Measurements from ENCODE around the gene NET1. TPM values are rescaled to one million over a fixed set of nuclear protein-coding genes. Genes with fewer than 3 reads are reported as not detected.

The NET1 gene
- total RNA-seq, 4 donors from 2014 or later: 90.0 to 311 (median 289) TPM

GRCh38 chr10:5492322-5492855 lies 80.0 kb downstream of the NET1 start:
- DNase-seq: no peak
- TF ChIP-seq CTCF (IDR thresholded peaks at IDR 0.05) (no peak), POLR2AphosphoS5 (IDR thresholded peaks at IDR 0.05) (no peak), POLR2A (IDR thresholded peaks at IDR 0.05) (no peak), EP300 (IDR thresholded peaks at IDR 0.05; ENCODE audit: low read depth) (no peak)
- Histone ChIP-seq H3K4me1 (peaks cover 0 to 13% (median 6%) of the 10 kb centered on the region in 4 donors), H3K27ac (no peak overlapping the region), H3K4me3 (no peak overlapping the region), H3K9me3 (no peaks in the 10 kb centered on the region), H3K27me3 (no peaks in the 10 kb centered on the region), H3K36me3 (no peaks in the 10 kb centered on the region)
- intact Hi-C loops (cut with DNase I; ENCODE audit: low total_unique reads) (no loop called here), in situ Hi-C loops (cut with MboI; ENCODE audit: low pct_ligation_motif_present in 1 of 4, low pct_unique_long_range_greater_than_20kb in 1 of 4, low sequenced_read_pairs in 3 of 4) (no loop called here)
- WGBS, 2 donors (ENCODE audit: low coverage in 1 of 2): 63 to 81% methylated on average over 1 to 4 of the region's 4 CpGs

GRCh38 chr10:5492929-5493576 lies 80.7 kb downstream of the NET1 start:
- intact Hi-C loops (cut with DNase I; ENCODE audit: low total_unique reads): no loop called here
- H3K4me1 ChIP-seq: peaks cover 0 to 8% (median 5%) of the 10 kb centered on the region in 4 donors
- H3K27ac ChIP-seq: no peak overlapping the region
- no peaks in the 10 kb centered on the region for H3K27me3 ChIP-seq
- no peak overlapping the region for H3K4me3 ChIP-seq
- in situ Hi-C loops (cut with MboI; ENCODE audit: low pct_ligation_motif_present in 1 of 4, low pct_unique_long_range_greater_than_20kb in 1 of 4, low sequenced_read_pairs in 3 of 4): no loop called here
- no peak for DNase-seq
- TF ChIP-seq POLR2A (IDR thresholded peaks at IDR 0.05) (no peak), POLR2AphosphoS5 (IDR thresholded peaks at IDR 0.05) (no peak), CTCF (IDR thresholded peaks at IDR 0.05) (no peak)
- WGBS, 2 donors (ENCODE audit: low coverage in 1 of 2): 91 to 100% methylated on average over 1 to 12 of the region's 13 CpGs
- no peaks in the 10 kb centered on the region for H3K9me3 ChIP-seq
- H3K36me3 ChIP-seq: no peaks in the 10 kb centered on the region

- peaks cover 0 to 5% (median 2%) of the 10 kb centered on the region in 4 donors for H3K4me1 ChIP-seq
- 48 to 55% methylated on average over 2 to 3 of the region's 3 CpGs for WGBS, 2 donors (ENCODE audit: low coverage in 1 of 2)
- no peak overlapping the region for H3K4me3 ChIP-seq
- H3K27me3 ChIP-seq: no peaks in the 10 kb centered on the region
- TF ChIP-seq POLR2A (IDR thresholded peaks at IDR 0.05): no peak
- no peak for TF ChIP-seq CTCF (IDR thresholded peaks at IDR 0.05)
- no peak for TF ChIP-seq EP300 (IDR thresholded peaks at IDR 0.05; ENCODE audit: low read depth)
- intact Hi-C loops (cut with DNase I; ENCODE audit: low total_unique reads) (no loop called here), in situ Hi-C loops (cut with MboI; ENCODE audit: low pct_ligation_motif_present in 1 of 4, low pct_unique_long_range_greater_than_20kb in 1 of 4, low sequenced_read_pairs in 3 of 4) (no loop called here)
- H3K36me3 ChIP-seq: no peaks in the 10 kb centered on the region
- DNase-seq: no peak
- no peaks in the 10 kb centered on the region for H3K9me3 ChIP-seq
- no peak overlapping the region for H3K27ac ChIP-seq
Observed at GRCh38 chr10:5493691-5494090, 81.3 kb downstream of the NET1 start.

GRCh38 chr10:5494611-5495010 lies 82.3 kb downstream of the NET1 start:
- intact Hi-C loops (cut with DNase I; ENCODE audit: low total_unique reads) (no loop called here), in situ Hi-C loops (cut with MboI; ENCODE audit: low pct_ligation_motif_present in 1 of 4, low pct_unique_long_range_greater_than_20kb in 1 of 4, low sequenced_read_pairs in 3 of 4) (no loop called here)
- H3K4me3 ChIP-seq: no peak overlapping the region
- WGBS, 2 donors (ENCODE audit: low coverage in 1 of 2): 81 to 87% methylated on average over 5 to 8 of the region's 8 CpGs
- H3K36me3 ChIP-seq: no peaks in the 10 kb centered on the region
- no peak for TF ChIP-seq CTCF (IDR thresholded peaks at IDR 0.05)
- TF ChIP-seq EP300 (IDR thresholded peaks at IDR 0.05; ENCODE audit: low read depth): no peak
- no peak for TF ChIP-seq POLR2A (IDR thresholded peaks at IDR 0.05)
- TF ChIP-seq POLR2AphosphoS5 (IDR thresholded peaks at IDR 0.05): no peak
- H3K27ac ChIP-seq: no peak overlapping the region
- H3K27me3 ChIP-seq: no peaks in the 10 kb centered on the region
- H3K9me3 ChIP-seq: no peaks in the 10 kb centered on the region
- no peak for DNase-seq
- H3K4me1 ChIP-seq: peaks cover 0 to 3% (median 0%) of the 10 kb centered on the region in 4 donors

All from transverse colon (tissue), 4 donors.